ENCODE measurements around the gene FOXJ2.
"Not testable (repeated sequence)": the region's sequence is repeated elsewhere in the genome, so short reads cannot be mapped to it uniquely, and the experiment has no call there.

- not testable (repeated sequence) for TF ChIP-seq POLR2A (IDR thresholded peaks at IDR 0.05; ENCODE audit: low read length); GATA1 (IDR thresholded peaks at IDR 0.05; ENCODE audit: low read depth, low read length)
These were observed 51.8 kb downstream of the FOXJ2 start for GRCh38 chr12:8084351-8084750.

All from erythroblast (primary cell).